Panc1 (cell line): ENCODE results near the gene ANKLE1. TPM values are rescaled to one million over a fixed set of nuclear protein-coding genes. Genes with fewer than 3 reads are reported as not detected.

Experiments
- ATAC-seq: fragments of 200-7000 bp; cut with Tn5 transposase; 2 replicates; pipeline ENCODE4 v1.9.1; 2020; ENCODE audit warnings: mild to moderate bottlenecking, moderate library complexity
- BruUV-seq: library from RNA; stranded (reverse); fragments of 400-500 nt; replicated peaks from 2 replicates; lab custom pipeline; 2021; lab: Mats Ljungman, UMichigan
- CTCF ChIA-PET: fragments of 300-600 bp; sonication (Branson Sonifier 250); formaldehyde crosslinking; loops from one replicate; lab custom pipeline; 2022; ENCODE audit warnings: antibody characterized with exemption; lab: Charles Lee
- POLR2A ChIA-PET: fragments of 300-600 bp; sonication (Branson Sonifier 250); formaldehyde crosslinking; loops from one replicate; lab custom pipeline; 2022; ENCODE audit warnings: antibody characterized with exemption; lab: Charles Lee
- DNase-seq: peaks from one replicate; pipeline ENCODE4 v3.0.0-alpha.2; 2010; ENCODE audit warnings: low read depth, low spot score
- H3K27ac ChIP-seq: 2 replicates; pipeline ENCODE4 v1.5.1; 2011; ENCODE audit warnings: mild to moderate bottlenecking, low read length, inconsistent platforms
- H3K27me3 ChIP-seq: fragments of 200-500 bp; sonication (Bioruptor generic); 2 replicates; pipeline ENCODE4 v1.6.0; 2014; ENCODE audit warnings: low read length, inconsistent platforms; ENCODE audit not compliant: control insufficient read depth, insufficient read depth
- H3K36me3 ChIP-seq: fragments of 200-500 bp; sonication (Bioruptor generic); 2 replicates; pipeline ENCODE4 v1.5.1; 2014; ENCODE audit warnings: inconsistent platforms, mild to moderate bottlenecking, low read length, moderate library complexity; ENCODE audit not compliant: control insufficient read depth, insufficient read depth
- H3K4me1 ChIP-seq: 2 replicates; pipeline ENCODE4 v1.5.1; 2011; ENCODE audit warnings: inconsistent platforms, mild to moderate bottlenecking, low read length, moderate library complexity; ENCODE audit not compliant: control insufficient read depth, insufficient read depth
- H3K4me3 ChIP-seq, 2 experiments: 2 replicates each; pipeline ENCODE4 v1.5.1; 2011 to 2012; ENCODE audit warnings: low read depth in 2 of 2, low read length in 2 of 2, mild to moderate bottlenecking in 2 of 2, inconsistent platforms in 1 of 2, moderate library complexity in 1 of 2
- H3K9me3 ChIP-seq: fragments of 200-500 bp; sonication (Bioruptor generic); 2 replicates; pipeline ENCODE4 v1.5.1; 2014; ENCODE audit warnings: low read depth, mild to moderate bottlenecking, inconsistent platforms, low read length, moderate library complexity; ENCODE audit not compliant: control insufficient read depth, insufficient read depth
- CTCF ChIP-seq: fragments of 450-650 bp; IDR thresholded peaks from 2 replicates; pipeline ENCODE4 v1.5.1; 2017; ENCODE audit warnings: mild to moderate bottlenecking
- POLR2AphosphoS5 ChIP-seq: IDR thresholded peaks from 2 replicates; pipeline ENCODE4 v1.6.1; 2012; ENCODE audit warnings: mild to moderate bottlenecking, low read depth, low read length, moderate library complexity
- REST ChIP-seq, 2 experiments: IDR thresholded peaks; 2 replicates each; pipeline ENCODE4 v1.6.1; 2011 to 2012; ENCODE audit warnings: low read depth in 2 of 2, control low read depth in 1 of 2, low read length in 1 of 2, mild to moderate bottlenecking in 1 of 2, moderate library complexity in 1 of 2; ENCODE audit not compliant: insufficient read depth in 1 of 2
- SIN3A ChIP-seq: IDR thresholded peaks from 2 replicates; pipeline ENCODE4 v1.6.1; 2012; ENCODE audit warnings: low read depth, mild to moderate bottlenecking, low read length, moderate library complexity, borderline replicate concordance; ENCODE audit not compliant: insufficient read depth
- TCF7L2 ChIP-seq: IDR thresholded peaks from 2 replicates; pipeline ENCODE4 v1.6.1; 2011; ENCODE audit warnings: mild to moderate bottlenecking, low read depth, low read length, inconsistent platforms
- in situ Hi-C: cut with HindIII; loops from 2 replicates; pipeline ENCODE4 v1.10.0; 2016; ENCODE audit warnings: low sequenced_read_pairs, low pct_unique_long_range_greater_than_20kb
- intact Hi-C: fragments of 100-400 bp; cut with micrococcal nuclease; formaldehyde crosslinking; loops from one replicate; pipeline ENCODE4 v1.10.0; 2022; ENCODE audit not compliant: unreplicated experiment
- total RNA-seq: library from RNA; stranded (reverse); gene quantifications from one replicate; pipeline ENCODE4 v1.2.1, GENCODE V29; 2021; ENCODE audit not compliant: unreplicated experiment

The ANKLE1 gene
- total RNA-seq, 1 experiment from 2014 or later, result 1.1 TPM

- H3K4me1 ChIP-seq, result peaks cover 39% of the 10 kb centered on the region
- CTCF ChIA-PET, result interaction anchor here (0.7 kb wide), 1 partner anchor 26 kb away, joined by 3 read pairs; no protein-coding TSS in a partner anchor
- H3K4me3 ChIP-seq, result peak overlapping the region; percentile 60 to 77
- peaks cover 4% of the 10 kb centered on the region; the same call in 1 of the 2 replicates for H3K36me3 ChIP-seq
- TF ChIP-seq REST (IDR thresholded peaks at IDR 0.05; ENCODE audit: insufficient read depth in 1 of 2, low read depth in 2 of 2, low read length in 1 of 2), result no peak
- TF ChIP-seq SIN3A, result no peak; the same call in 1 of the 2 replicates
- TF ChIP-seq POLR2AphosphoS5, result no peak
- no peak for TF ChIP-seq CTCF
- TF ChIP-seq TCF7L2, result no peak; the same call in 1 of the 2 replicates
- DNase-seq, result no peak
- H3K9me3 ChIP-seq, result no peaks in the 10 kb centered on the region
- in situ Hi-C loops, result no loop called here
- BruUV-seq, result TSS peak; percentile 34
- intact Hi-C loops, result loop anchor here (10.0 kb wide), 1 partner anchor 1089 kb away; the partner anchor contains the start of gene LRRC25
- H3K27ac ChIP-seq, result peak overlapping the region; percentile 92
- ATAC-seq, result no peak; the same call in 1 of the 2 replicates
- no peaks in the 10 kb centered on the region for H3K27me3 ChIP-seq
- POLR2A ChIA-PET, result interaction anchor here (0.8 kb wide), 1 partner anchor 30 kb away, joined by 3 read pairs; no protein-coding TSS in a partner anchor
These were observed 24.6 kb downstream of the ANKLE1 start for GRCh38 chr19:17306285-17306714.

DNA sequence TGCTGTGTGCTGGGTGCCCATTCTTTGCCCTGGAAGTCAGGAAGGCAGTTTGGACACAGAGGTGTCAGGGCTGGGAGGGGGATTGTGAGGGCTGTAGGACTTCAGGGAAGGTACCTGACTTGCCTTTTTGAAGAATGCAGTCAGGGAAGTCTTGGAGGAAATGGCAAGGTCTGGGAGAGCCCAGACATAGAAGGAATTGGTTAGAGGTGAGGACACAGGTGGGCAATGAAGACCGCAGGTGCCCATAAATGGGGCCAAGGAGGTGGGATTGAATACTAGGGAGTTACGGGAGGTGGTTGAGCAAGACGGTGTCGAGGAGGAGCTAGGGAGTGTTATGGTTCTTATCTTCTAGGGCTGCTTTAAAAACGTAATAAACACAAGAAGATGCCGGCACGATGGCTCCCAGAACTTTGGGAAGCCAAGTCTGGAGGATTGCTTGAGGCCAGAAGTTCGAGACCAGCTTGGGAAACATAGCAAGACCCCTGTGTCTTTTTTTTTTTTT lies 26.2 kb downstream of the ANKLE1 start:
- Histone ChIP-seq H3K36me3 (peaks cover 4% of the 10 kb centered on the region; the same call in 1 of the 2 replicates), H3K9me3 (no peaks in the 10 kb centered on the region), H3K4me1 (peaks cover 46% of the 10 kb centered on the region), H3K27me3 (no peaks in the 10 kb centered on the region), H3K27ac (0 out of 2 replicates have a peak overlapping the region, but pooled peaks have one; percentile 23), H3K4me3 (no peak overlapping the region)
- no peak for DNase-seq
- TF ChIP-seq CTCF (no peak), POLR2AphosphoS5 (no peak), TCF7L2 (no peak), SIN3A (no peak), REST (IDR thresholded peaks at IDR 0.05; ENCODE audit: insufficient read depth in 1 of 2, low read depth in 2 of 2, low read length in 1 of 2) (no peak)
- BruUV-seq, result no TSS peak
- in situ Hi-C loops (no loop called here), intact Hi-C loops (loop anchor here (10.0 kb wide), 1 partner anchor 1087 kb away; the partner anchor contains the start of gene LRRC25)
- ChIA-PET CTCF (no interaction called here), POLR2A (interaction anchor here (0.6 kb wide), 1 partner anchor 107 kb away, joined by 10 read pairs; no protein-coding TSS in a partner anchor)
- ATAC-seq, result no peak
